HG03103 (cell line): ENCODE results near the gene EVC2.
"Not testable (repeated sequence)": the region's sequence is repeated elsewhere in the genome, so short reads cannot be mapped to it uniquely, and the experiment has no call there.

ENCODE experiments used
- ATAC-seq: cut with Tn5 transposase; IDR thresholded peaks from one replicate; pipeline ENCODE4 v1.9.1; 2021; ENCODE audit warnings: low read depth; ENCODE audit not compliant: unreplicated experiment

Gene EVC2

GRCh38 chr4:5632571-5632970 is 75.8 kb downstream of the EVC2 start:
- no peak for ATAC-seq

- ATAC-seq: no peak
Measured at GRCh38 chr4:5632066-5632440, 76.3 kb downstream of the EVC2 start.

GRCh38 chr4:5631352-5632065 is 76.8 kb downstream of the EVC2 start:
- no peak for ATAC-seq

GRCh38 chr4:5630762-5631161 is 77.6 kb downstream of the EVC2 start:
- no peak for ATAC-seq

GRCh38 chr4:5629542-5629941 is 78.8 kb downstream of the EVC2 start:
- ATAC-seq: no peak

GRCh38 chr4:5626913-5627312 is 81.4 kb downstream of the EVC2 start:
- no peak for ATAC-seq

GRCh38 chr4:5622596-5622995 is 85.8 kb downstream of the EVC2 start:
- ATAC-seq: no peak

- ATAC-seq: no peak
Measured at GRCh38 chr4:5619913-5620625, 88.3 kb downstream of the EVC2 start.

GRCh38 chr4:5618051-5618960 is 90.1 kb downstream of the EVC2 start:
- no peak for ATAC-seq

- ATAC-seq: no peak
Measured at GRCh38 chr4:5616331-5616950, 91.9 kb downstream of the EVC2 start.

- ATAC-seq: no peak
Measured at GRCh38 chr4:5615496-5616075, 92.8 kb downstream of the EVC2 start.

GRCh38 chr4:5611750-5612149 is 96.6 kb downstream of the EVC2 start:
- ATAC-seq: no peak

- no peak for ATAC-seq
Measured at GRCh38 chr4:5609306-5610007, 98.9 kb downstream of the EVC2 start.

- ATAC-seq: not testable (repeated sequence)
Measured at GRCh38 chr4:5593828-5594227, 114.5 kb downstream of the EVC2 start.

- no peak for ATAC-seq
Measured at GRCh38 chr4:5592272-5592671, 116.1 kb downstream of the EVC2 start.

GRCh38 chr4:5589495-5589894 is 118.9 kb downstream of the EVC2 start:
- ATAC-seq: no peak

- no peak for ATAC-seq
Measured at GRCh38 chr4:5588046-5588445, 120.3 kb downstream of the EVC2 start.

- ATAC-seq: no peak
Measured at GRCh38 chr4:5575941-5576340, 132.4 kb downstream of the EVC2 start.

- ATAC-seq: no peak
Measured at GRCh38 chr4:5574386-5574785, 134.0 kb downstream of the EVC2 start.

GRCh38 chr4:5573965-5574364 is 134.4 kb downstream of the EVC2 start:
- no peak for ATAC-seq
